ENCODE data around the gene RNF135. TPM values are rescaled to one million over a fixed set of nuclear protein-coding genes. Genes with fewer than 3 reads are reported as not detected.

RNF135 gene
- total RNA-seq = 10 to 100 TPM; 18.4 to 31.4 (median 24.5) TPM

- H3K4me1 ChIP-seq = peaks cover 0 to 9% (median 3%) of the 10 kb centered on the region in 4 donors
- no peaks in the 10 kb centered on the region for H3K9me3 ChIP-seq
- peak within 1 kb of the TSS; percentile 86 to 98 (median 97) for H3K27ac ChIP-seq
These were observed at the start of gene RNF135 for GRCh38 chr17:30970831-30971567. TSS of gene RNF135 (plus strand) at chr17:30971039. CDS start at chr17:30971074, 35 bp downstream.

GRCh38 chr17:30921544-30922196 lies 49.2 kb upstream of the RNF135 start, which contains the start of gene ADAP2:
TSS of gene ADAP2 (plus strand) at chr17:30921945. CDS start at chr17:30922015, 70 bp downstream.
- Histone ChIP-seq H3K4me3 (peak within 1 kb of the TSS; percentile 46 to 73 (median 66)), H3K4me1 (peaks cover 3 to 14% (median 9%) of the 10 kb centered on the region in 4 donors), H3K36me3 (no peaks in the 10 kb centered on the region), H3K27me3 (peaks cover 0 to 12% of the 10 kb centered on the region in 2 donors), H3K9me3 (no peaks in the 10 kb centered on the region), H3K27ac (peak within 1 kb of the TSS; percentile 36 to 70 (median 63))
- DNase-seq = peak; percentile 36 to 80 (median 77)
- TF ChIP-seq POLR2A (IDR thresholded peaks at IDR 0.05) = no peak
- TF ChIP-seq CTCF (IDR thresholded peaks at IDR 0.05) = peak in 2 of 6 experiments; percentile 11 to 27

More at GRCh38 chr17:30970831-30971567, at the start of gene RNF135:
- Histone ChIP-seq H3K27me3 (no peaks in the 10 kb centered on the region), H3K36me3 (peaks cover 0 to 5% (median 0%) of the 10 kb centered on the region in 3 donors), H3K4me3 (peak within 1 kb of the TSS; percentile 58 to 79 (median 74))
- TF ChIP-seq POLR2A (IDR thresholded peaks at IDR 0.05) = peak; percentile 84 to 85
- peak; percentile 30 to 76 (median 53) for TF ChIP-seq CTCF (IDR thresholded peaks at IDR 0.05)
- peak; percentile 67 to 90 (median 89) for DNase-seq

GRCh38 chr17:30922235-30923030 lies 48.4 kb upstream of the RNF135 start:
- peak overlapping the region; percentile 36 to 70 (median 63) for H3K27ac ChIP-seq
- no peak for TF ChIP-seq POLR2A (IDR thresholded peaks at IDR 0.05)
- TF ChIP-seq CTCF (IDR thresholded peaks at IDR 0.05) = no peak
- DNase-seq = peak in 2 of 3 donors; percentile 47 to 53

GRCh38 chr17:30924341-30924740 lies 46.5 kb upstream of the RNF135 start:
- Histone ChIP-seq H3K36me3 (no peaks in the 10 kb centered on the region), H3K4me3 (no peak overlapping the region), H3K27me3 (peaks cover 0 to 12% of the 10 kb centered on the region in 2 donors), H3K4me1 (peaks cover 3 to 14% (median 9%) of the 10 kb centered on the region in 4 donors), H3K27ac (no peak overlapping the region), H3K9me3 (no peaks in the 10 kb centered on the region)
- TF ChIP-seq CTCF (IDR thresholded peaks at IDR 0.05) (no peak), POLR2A (IDR thresholded peaks at IDR 0.05) (no peak)
- no peak for DNase-seq

More at GRCh38 chr17:30922235-30923030, 48.4 kb upstream of the RNF135 start:
- peak overlapping the region; percentile 46 to 73 (median 66) for H3K4me3 ChIP-seq
- H3K27me3 ChIP-seq = peaks cover 0 to 12% of the 10 kb centered on the region in 2 donors
- peaks cover 3 to 14% (median 9%) of the 10 kb centered on the region in 4 donors for H3K4me1 ChIP-seq
- no peaks in the 10 kb centered on the region for H3K36me3 ChIP-seq
- H3K9me3 ChIP-seq = no peaks in the 10 kb centered on the region

- peak in 1 of 3 donors; percentile 1 for DNase-seq
- Histone ChIP-seq H3K27me3 (peaks cover 0 to 12% of the 10 kb centered on the region in 2 donors), H3K27ac (no peak overlapping the region)
These were observed 44.3 kb upstream of the RNF135 start for GRCh38 chr17:30926516-30926915.

More at GRCh38 chr17:30926516-30926915, 44.3 kb upstream of the RNF135 start:
- H3K9me3 ChIP-seq = no peaks in the 10 kb centered on the region
- TF ChIP-seq CTCF (IDR thresholded peaks at IDR 0.05) (no peak), POLR2A (IDR thresholded peaks at IDR 0.05) (no peak)
- H3K36me3 ChIP-seq = no peaks in the 10 kb centered on the region
- peaks cover 3 to 13% (median 9%) of the 10 kb centered on the region in 4 donors for H3K4me1 ChIP-seq
- H3K4me3 ChIP-seq = no peak overlapping the region

Measured in Peyer's patch (tissue), 4 donors.